ENCODE results near the gene KRT85.
A peak's percentile ranks its signal among the peaks of the same experiment; 100 is the strongest.
"Not testable (repeated sequence)": the region's sequence is repeated elsewhere in the genome, so short reads cannot be mapped to it uniquely, and the experiment has no call there.

Gene KRT85

GRCh38 chr12:52347016-52347415 lies 20.3 kb downstream of the KRT85 start:
- no peak for DNase-seq

GRCh38 chr12:52346593-52346992 lies 20.7 kb downstream of the KRT85 start:
- peak; percentile 36 to 51 for DNase-seq

GRCh38 chr12:52345041-52345440 lies 22.2 kb downstream of the KRT85 start:
- not testable (repeated sequence) for DNase-seq

DNA sequence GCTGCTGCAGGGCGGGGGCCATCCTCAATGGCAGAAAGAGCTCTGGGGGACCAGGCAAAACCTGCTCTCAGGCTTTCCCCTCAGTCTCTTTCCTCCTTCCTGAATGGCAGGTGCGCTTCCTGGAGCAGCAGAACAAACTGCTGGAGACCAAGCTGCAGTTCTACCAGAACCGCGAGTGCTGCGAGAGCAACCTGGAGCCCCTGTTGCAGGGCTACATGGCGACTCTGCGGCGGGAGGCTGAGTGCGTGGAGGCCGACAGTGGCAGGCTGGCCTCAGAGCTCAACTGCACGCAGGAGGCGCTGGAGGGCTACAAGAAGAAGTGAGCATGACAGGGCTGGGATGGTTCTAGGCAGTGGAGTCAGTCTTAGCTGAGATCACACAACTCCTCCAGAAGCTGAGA lies 23.2 kb downstream of the KRT85 start:
- no peak for DNase-seq

DNA sequence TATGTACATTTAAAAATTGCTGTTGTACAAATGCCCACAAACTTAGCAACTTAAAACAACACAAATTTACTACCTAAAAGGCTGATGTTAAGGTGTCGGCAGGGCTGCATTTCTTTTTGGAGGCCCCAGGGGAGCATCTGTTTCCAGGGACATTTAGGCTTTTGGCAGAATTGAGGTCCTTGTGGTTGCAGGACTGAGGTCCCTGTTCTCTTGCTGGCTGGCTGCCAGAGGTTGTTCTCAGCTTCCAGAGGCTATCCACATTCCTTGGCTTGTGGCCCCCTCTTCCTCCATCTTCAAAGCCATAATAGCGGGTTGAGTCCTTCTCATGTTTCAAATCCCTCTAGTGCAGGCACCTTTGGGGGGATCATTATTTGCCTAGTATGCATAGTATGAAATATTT lies 23.7 kb downstream of the KRT85 start:
- no peak for DNase-seq

- DNase-seq: no peak
These were observed 24.3 kb downstream of the KRT85 start for GRCh38 chr12:52342781-52343490.

- no peak for DNase-seq
These were observed 26.2 kb downstream of the KRT85 start for GRCh38 chr12:52341066-52341580.

DNA sequence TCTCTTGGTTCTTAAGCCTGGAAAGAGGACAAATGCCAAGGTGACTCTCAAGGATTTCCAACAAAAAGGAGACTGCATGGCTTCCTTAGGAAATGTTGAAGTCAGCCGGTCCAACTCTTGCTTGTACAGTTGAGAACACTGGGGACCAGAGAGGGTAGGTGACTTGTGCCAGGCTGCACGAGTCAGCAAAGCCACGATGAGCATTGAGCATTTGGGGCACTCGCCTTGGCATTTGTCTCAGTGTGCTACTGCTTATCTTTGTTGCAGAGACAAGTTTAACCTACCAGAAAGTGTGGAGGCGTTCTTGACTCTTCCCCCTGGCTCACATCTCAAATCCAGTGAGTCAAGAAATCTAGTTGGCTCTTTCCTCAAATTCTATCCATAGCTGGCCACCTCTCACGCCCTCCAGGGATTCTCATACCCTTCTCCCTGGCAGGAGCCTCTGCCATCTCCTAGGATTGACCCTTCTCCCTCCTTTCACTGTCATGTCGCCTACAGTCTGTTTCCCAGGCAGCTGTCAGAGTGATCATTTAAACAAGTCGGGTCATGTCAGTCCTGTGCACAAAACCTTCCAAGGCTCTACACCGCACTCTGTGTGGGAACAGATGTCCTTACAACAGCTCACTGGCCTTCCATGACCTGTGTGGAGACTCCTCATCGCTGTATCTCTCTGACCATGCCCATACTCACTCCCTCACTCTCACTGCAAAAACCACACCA lies 28.9 kb downstream of the KRT85 start:
- DNase-seq: no peak

GRCh38 chr12:52337054-52337453 lies 30.2 kb downstream of the KRT85 start:
- DNase-seq: no peak

DNA sequence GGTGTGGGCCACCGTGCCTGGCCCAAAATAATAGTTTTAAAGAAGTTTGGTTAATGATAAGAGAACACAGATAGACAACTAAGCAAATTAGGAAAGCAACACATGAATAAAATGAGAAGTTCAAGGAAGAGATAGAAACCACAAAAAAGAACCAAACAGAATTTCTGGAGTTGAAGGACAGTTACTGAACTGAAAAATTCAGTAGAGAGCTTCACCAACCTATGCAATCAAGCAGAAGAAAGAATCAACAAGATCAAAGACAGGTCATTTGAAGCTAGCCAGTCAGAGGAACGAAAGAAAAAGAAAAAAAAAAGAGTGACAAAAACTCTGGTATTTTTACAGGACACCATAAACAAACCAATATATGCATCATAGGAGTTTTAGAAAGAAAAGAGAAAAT lies 30.6 kb downstream of the KRT85 start:
- DNase-seq: no peak

- DNase-seq: no peak
These were observed 31.6 kb downstream of the KRT85 start for GRCh38 chr12:52335598-52336262.

DNA sequence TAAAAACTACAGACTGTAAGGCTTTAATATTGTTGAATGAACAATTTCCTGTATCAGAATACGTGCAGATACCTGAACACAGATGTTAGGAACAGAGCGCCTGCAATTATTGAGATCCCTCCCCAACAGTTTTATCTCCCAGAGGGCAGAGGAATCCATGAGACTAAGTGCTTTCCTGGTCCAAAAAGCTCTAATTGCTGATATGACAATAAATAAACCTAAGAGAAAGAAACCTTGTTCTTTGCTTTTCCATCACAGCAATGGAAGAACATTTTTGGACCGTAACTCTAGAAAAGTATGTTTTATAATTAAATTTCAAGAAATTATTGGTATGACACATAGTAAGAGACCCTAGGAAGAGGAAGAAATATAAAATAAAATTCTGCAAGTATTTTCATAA lies 33.1 kb downstream of the KRT85 start:
- no peak for DNase-seq

DNA sequence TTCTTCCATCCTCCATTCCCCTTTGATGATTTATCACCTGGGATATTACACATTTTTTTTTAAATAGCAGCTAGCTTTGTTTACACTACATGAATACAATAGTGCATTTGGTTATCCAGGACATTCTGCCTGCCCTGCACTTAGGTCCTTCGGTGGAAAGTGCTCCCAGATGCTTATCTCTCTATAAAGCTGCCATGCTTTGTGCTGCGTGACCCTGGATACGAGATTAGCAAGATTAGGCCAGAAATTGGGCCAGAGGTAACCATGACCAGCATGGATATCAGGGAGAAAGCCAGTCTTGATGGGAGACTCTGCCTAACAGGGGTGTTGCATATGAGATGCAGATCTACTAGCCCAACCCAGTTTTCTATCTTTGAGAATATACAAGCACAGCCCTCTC lies 34.0 kb downstream of the KRT85 start:
- DNase-seq: no peak

DNA sequence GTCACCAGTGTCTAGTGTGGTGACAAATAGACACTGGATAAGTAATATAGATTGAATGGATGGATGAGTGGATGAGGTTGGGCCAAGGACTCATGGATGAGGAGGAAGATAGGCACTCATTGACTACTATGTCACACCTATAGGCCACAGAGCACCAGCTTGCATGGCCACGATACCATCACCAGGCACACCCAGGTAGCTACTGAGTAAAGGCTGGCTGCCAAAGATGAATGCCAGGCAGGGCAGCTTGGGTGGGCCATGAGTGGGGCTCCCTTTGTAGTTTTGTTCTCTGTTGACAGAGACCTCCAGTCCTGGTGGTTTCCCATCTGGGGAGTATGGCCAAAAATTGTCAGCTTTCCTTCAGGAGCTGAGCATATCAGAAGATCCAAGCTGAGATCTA lies 34.9 kb downstream of the KRT85 start:
- DNase-seq: no peak

GRCh38 chr12:52331833-52332232 lies 35.4 kb downstream of the KRT85 start:
- no peak for DNase-seq

DNA sequence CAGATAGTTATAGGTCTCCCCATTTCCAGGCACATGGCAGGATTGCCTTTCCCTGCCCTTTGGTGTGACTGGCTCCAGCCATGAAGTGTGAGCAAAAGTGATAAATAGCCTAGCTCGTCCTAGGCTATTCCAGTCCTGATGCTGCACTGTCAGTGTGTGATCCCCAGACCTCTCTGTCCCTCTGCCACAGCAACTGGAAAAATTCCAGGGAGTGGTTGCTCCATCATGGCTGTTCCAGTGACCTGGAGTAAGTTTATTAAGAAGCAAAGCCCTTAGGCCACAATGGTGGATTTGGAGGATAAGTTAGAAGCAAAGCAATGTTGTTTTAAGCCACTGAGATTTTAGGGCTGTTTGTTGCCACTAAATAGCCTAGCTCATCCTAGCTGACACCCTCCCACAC lies 36.2 kb downstream of the KRT85 start:
- no peak for DNase-seq

DNA sequence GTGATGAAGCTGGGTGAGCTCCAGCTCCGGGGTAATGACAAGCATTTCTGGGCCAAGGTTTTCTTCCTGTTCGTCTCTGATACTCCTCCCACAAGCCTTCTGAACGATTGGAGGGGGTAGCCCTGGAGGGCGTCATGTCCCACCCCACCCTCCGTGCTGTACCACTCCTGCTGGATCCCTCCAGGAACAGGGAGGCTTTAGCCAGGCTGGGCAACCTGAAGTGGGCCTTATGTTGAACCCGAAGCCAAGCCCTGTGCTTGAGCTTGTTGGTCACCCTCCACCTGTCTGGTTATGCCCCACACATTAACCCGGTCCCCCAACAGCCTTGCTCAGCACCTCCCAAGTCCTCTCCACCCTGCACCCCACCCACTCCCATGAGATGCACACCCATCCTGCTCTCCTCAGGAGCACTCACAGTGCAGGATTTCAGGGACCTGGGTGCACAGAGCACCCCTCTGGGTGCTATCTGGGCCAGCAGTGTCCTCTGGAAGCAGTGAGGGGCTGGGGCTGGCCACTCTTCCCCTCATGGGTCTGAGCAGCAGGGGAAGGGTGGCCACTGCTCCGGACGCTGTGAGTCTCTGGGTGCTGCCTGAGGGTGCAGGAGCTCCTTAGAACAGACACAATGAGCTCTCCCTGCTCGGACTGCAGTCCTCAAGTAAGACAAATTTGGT lies 39.3 kb downstream of the KRT85 start:
- DNase-seq: no peak

GRCh38 chr12:52327052-52327829 lies 40.0 kb downstream of the KRT85 start:
- DNase-seq: peak; percentile 64 to 65

GRCh38 chr12:52324153-52324444 lies 43.2 kb downstream of the KRT85 start:
- DNase-seq: no peak

DNA sequence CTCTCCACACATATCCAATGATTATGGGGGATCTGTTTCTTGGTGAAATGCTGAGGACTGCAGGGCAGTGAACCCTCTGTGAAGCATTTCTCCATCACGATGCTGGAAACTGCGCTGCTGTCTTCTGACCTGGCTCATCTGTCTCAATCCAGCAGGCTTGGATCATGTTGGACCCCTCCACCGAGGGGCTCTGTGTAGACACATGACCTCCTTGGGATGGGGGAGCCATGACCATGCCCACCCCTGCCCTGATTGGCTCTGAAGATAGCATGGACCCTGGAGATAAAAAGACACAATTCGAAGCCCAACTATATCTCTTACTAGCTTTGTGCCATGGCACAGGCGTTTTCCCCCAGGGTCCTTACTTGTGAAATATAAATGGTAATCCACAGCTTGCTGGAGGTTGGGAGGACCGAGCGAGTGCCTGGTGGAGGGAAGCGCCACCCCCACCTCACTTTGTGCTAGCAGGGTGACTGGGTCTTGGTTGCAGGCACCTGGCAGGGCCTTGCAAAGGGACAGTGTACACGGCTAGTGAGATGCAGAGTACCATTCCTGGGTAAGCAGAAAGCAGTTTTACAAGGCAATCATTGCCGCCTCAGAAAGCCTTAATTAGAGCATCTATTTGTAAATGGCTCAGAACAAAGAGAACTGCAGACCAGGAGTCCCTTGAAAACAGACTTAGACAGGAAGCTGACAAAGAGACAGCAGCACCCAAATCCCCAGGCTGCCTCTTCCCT lies 43.7 kb downstream of the KRT85 start:
- no peak for DNase-seq

- no peak for DNase-seq
These were observed 44.3 kb downstream of the KRT85 start for GRCh38 chr12:52323001-52323400.

GRCh38 chr12:52322069-52322468 lies 45.2 kb downstream of the KRT85 start:
- no peak for DNase-seq
